Measurements from ENCODE around the gene FHL2.
"Not testable (repeated sequence)": the region's sequence is repeated elsewhere in the genome, so short reads cannot be mapped to it uniquely, and the experiment has no call there.

FHL2 gene

DNA sequence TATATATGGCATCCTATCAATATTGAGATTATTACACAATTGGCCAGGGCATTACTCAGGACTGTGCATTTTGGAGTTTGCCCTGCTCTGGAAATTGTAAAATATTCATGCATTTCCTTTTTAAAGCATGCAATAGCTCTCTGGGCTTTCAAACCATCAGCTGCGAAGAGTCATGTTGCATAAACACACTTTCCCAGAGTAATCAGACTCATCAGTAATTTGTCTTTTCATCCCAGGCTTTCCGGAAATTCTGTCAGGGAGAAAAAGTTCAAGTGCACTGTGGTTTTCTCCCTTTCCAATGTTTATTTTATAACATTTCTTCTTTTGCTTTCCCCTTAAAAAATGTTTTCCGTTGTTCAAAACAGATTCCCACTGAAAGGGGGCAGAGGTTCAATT lies 38.9 kb upstream of the FHL2 start:
- 93% methylated on average over 3 of the region's 3 CpGs for WGBS
- H3K36me3 ChIP-seq (ENCODE audit: insufficient read depth, low read length), result no peaks in the 10 kb centered on the region
- H3K4me3 ChIP-seq (ENCODE audit: low read length), result no peak overlapping the region
- H3K4me1 ChIP-seq (ENCODE audit: insufficient read depth, low read length), result peaks cover 7% of the 10 kb centered on the region; the same call in 1 of the 2 replicates
- no peak overlapping the region for H3K9ac ChIP-seq (ENCODE audit: low read depth, low read length)
- no peaks in the 10 kb centered on the region for H3K27me3 ChIP-seq (ENCODE audit: insufficient read depth, low read length)
- H3K27ac ChIP-seq (ENCODE audit: low read depth, low read length), result no peak overlapping the region
- no peaks in the 10 kb centered on the region for H3K9me3 ChIP-seq (ENCODE audit: insufficient read depth, low read depth, low read length)

DNA sequence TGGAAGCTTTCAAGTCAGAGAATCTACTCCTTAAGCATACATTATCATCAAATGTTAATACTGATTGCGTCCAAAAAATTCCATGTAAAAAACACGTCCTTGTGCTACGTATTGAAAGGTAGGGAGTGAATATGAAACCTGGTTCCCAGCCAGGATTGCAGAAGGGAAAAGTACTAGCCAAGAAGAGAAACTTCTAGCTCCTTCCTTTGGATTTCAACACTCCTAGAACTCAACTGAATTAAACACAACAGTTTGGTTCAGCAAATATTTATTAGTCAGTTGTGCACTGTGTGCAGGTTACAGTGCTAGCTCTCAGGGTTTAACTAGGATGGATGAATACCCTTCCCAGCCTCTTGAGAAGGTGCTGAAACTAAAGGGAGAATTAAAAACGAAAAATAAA lies 33.9 kb upstream of the FHL2 start:
- Histone ChIP-seq H3K9me3 (ENCODE audit: insufficient read depth, low read depth, low read length) (no peaks in the 10 kb centered on the region), H3K9ac (ENCODE audit: low read depth, low read length) (no peak overlapping the region), H3K27ac (ENCODE audit: low read depth, low read length) (no peak overlapping the region), H3K36me3 (ENCODE audit: insufficient read depth, low read length) (no peaks in the 10 kb centered on the region), H3K4me3 (ENCODE audit: low read length) (no peak overlapping the region), H3K27me3 (ENCODE audit: insufficient read depth, low read length) (no peaks in the 10 kb centered on the region), H3K4me1 (ENCODE audit: insufficient read depth, low read length) (0 out of 2 replicates have a peak, but pooled peaks cover 5% of the 10 kb centered on the region)
- 90% methylated on average over 4 of the region's 4 CpGs for WGBS

DNA sequence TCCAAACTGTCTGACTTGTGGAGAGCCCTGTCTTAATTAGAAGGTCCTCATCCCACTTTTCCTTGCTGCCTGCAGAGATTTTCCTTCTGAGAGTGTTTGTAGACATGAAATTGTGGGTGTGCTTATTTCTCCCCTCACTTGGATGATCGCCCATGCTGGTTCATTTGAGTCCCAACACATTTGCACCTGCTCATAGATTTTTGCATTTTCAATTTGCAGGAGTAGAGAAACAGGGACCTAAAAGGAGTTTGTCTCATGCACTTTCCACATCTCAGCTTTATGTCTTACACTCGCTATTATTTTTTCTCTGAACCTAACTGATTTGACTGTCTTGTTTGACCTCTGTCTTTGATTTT lies 33.2 kb upstream of the FHL2 start:
- Histone ChIP-seq H3K4me3 (ENCODE audit: low read length) (no peak overlapping the region), H3K4me1 (ENCODE audit: insufficient read depth, low read length) (peaks cover 10% of the 10 kb centered on the region), H3K27ac (ENCODE audit: low read depth, low read length) (no peak overlapping the region), H3K9ac (ENCODE audit: low read depth, low read length) (no peak overlapping the region), H3K27me3 (ENCODE audit: insufficient read depth, low read length) (no peaks in the 10 kb centered on the region), H3K9me3 (ENCODE audit: insufficient read depth, low read depth, low read length) (no peaks in the 10 kb centered on the region), H3K36me3 (ENCODE audit: insufficient read depth, low read length) (no peaks in the 10 kb centered on the region)
- WGBS, result 88% methylated on average over 2 of the region's 2 CpGs

DNA sequence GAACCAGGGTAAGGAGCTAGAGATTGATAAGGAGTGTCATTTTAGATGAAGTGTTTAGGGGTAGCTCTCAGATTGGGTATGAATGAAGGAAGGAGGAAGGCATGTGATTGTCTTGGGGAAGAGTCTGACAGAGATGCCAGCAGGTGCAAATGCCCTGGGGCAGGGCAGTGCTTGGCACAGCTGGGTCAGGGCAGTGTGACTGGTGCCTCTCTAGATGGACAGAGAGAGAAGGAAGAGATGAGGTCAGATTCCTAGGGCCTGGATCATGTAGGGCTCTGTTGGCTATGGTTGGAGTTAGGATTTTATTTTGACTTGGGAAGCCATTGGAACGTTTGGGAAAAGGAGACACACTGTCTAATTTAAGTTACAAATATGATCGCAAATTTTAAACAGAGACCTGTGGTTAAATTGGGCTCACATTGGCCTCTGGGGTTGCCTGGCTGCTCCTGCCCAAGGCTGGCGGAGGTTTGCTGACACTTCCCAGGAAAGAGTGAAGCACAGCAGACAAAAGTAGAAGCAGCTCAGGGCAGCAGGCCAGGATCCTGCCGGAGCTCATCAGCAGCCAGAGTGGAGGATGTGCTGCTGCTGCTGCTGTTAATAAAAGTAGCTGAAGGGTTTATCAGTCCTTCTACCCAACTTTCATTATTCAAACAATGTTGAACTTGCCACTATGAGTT lies 32.7 kb upstream of the FHL2 start:
- no peaks in the 10 kb centered on the region for H3K36me3 ChIP-seq (ENCODE audit: insufficient read depth, low read length)
- H3K9ac ChIP-seq (ENCODE audit: low read depth, low read length), result no peak overlapping the region
- H3K4me1 ChIP-seq (ENCODE audit: insufficient read depth, low read length), result peaks cover 15% of the 10 kb centered on the region
- H3K27me3 ChIP-seq (ENCODE audit: insufficient read depth, low read length), result no peaks in the 10 kb centered on the region
- no peaks in the 10 kb centered on the region for H3K9me3 ChIP-seq (ENCODE audit: insufficient read depth, low read depth, low read length)
- H3K27ac ChIP-seq (ENCODE audit: low read depth, low read length), result no peak overlapping the region
- 94% methylated on average over 4 of the region's 4 CpGs for WGBS
- no peak overlapping the region for H3K4me3 ChIP-seq (ENCODE audit: low read length)

DNA sequence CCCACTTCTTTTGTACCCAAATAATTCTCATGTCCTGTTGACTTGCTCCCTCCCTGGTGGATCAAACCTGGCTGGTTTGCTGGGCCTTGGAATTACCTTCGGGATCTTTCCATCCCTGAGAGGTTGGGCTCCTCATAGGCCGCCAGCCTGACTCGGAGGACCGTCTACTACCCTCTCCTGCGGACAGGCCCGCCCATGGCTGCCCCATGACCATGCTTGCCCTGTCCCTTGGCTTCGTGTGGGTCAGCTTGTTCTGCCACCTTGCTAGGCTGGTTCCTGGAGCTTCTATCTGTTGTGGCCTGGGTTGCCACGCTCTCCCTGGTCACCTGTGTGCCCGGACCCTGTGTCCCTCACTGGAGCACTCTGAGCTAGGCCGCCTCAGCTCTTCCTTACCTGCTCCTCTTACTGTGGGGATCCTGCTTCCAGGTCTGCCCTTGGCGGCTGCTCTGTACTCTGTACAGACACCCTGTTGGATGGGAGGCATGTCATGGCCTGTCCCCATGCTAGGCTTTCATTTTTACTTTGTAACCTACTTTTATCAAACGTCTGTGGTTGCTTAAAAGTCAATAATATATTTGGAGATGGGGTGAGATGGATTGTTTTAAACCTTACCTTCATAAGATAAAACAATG lies 29.7 kb upstream of the FHL2 start:
- Histone ChIP-seq H3K4me3 (ENCODE audit: low read length) (no peak overlapping the region), H3K27me3 (ENCODE audit: insufficient read depth, low read length) (no peaks in the 10 kb centered on the region), H3K27ac (ENCODE audit: low read depth, low read length) (peak overlapping the region; percentile 74; the same call in 1 of the 2 replicates), H3K9ac (ENCODE audit: low read depth, low read length) (no peak overlapping the region), H3K36me3 (ENCODE audit: insufficient read depth, low read length) (no peaks in the 10 kb centered on the region), H3K4me1 (ENCODE audit: insufficient read depth, low read length) (peaks cover 21% of the 10 kb centered on the region), H3K9me3 (ENCODE audit: insufficient read depth, low read depth, low read length) (no peaks in the 10 kb centered on the region)
- WGBS, result 93% methylated on average over 11 of the region's 12 CpGs

DNA sequence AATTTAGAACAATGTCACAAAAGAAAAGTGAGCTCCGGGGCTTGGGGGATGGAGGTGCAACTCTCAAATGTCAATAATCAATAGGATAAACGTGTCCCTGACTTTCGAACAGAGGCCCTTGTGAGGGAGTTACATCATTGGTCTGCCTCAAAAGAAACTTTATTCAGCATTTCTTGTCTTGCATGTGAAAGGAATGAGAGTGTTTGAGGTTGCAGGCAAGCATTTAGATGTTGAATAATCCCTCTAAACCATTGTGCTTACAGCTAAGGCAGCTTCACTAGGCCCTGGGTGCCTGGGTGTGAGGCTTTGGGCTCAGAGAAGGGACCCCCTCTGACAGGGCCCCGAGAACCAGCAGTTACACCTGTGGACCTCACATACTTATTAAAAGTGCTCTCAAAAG lies 28.6 kb upstream of the FHL2 start:
- H3K4me1 ChIP-seq (ENCODE audit: insufficient read depth, low read length), result peaks cover 21% of the 10 kb centered on the region
- WGBS, result 27% methylated on average over 4 of the region's 4 CpGs
- no peaks in the 10 kb centered on the region for H3K9me3 ChIP-seq (ENCODE audit: insufficient read depth, low read depth, low read length)
- no peaks in the 10 kb centered on the region for H3K27me3 ChIP-seq (ENCODE audit: insufficient read depth, low read length)
- no peaks in the 10 kb centered on the region for H3K36me3 ChIP-seq (ENCODE audit: insufficient read depth, low read length)
- no peak overlapping the region for H3K9ac ChIP-seq (ENCODE audit: low read depth, low read length)
- H3K27ac ChIP-seq (ENCODE audit: low read depth, low read length), result peak overlapping the region; percentile 74; the same call in 1 of the 2 replicates
- H3K4me3 ChIP-seq (ENCODE audit: low read length), result no peak overlapping the region

DNA sequence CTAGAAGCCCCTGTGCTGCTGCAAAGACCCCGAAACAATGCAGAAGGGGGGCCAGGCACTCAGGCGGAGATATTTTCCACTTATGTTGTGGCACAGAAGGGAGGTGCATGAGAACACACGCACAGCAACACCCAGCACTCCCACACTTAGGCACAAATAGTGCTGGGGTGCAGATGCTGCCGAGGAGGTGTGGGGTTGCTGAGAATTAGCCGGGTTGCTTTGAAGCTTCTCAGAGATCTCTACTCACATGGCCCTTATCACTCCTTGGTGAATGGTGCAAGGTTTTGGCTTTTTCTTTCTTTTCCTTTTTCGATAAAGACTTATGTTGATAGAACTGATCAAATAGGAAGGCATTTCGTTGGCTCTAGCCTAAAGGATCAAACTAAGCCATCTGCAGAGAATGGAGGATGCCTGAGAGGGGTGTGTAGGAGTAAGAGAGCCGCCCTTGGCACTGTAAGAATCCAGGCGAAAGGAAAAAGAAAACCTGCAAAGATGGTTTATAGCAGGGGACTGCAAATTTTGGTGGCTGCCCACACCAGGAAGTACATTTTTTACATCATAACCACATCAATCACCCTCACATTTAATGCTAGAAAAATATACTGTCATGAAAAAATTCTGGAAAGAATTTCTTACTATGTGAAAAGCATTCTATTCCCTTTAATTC lies 27.9 kb upstream of the FHL2 start:
- Histone ChIP-seq H3K4me3 (ENCODE audit: low read length) (no peak overlapping the region), H3K9ac (ENCODE audit: low read depth, low read length) (no peak overlapping the region; the same call in 1 of the 2 replicates), H3K9me3 (ENCODE audit: insufficient read depth, low read depth, low read length) (no peaks in the 10 kb centered on the region), H3K36me3 (ENCODE audit: insufficient read depth, low read length) (no peaks in the 10 kb centered on the region), H3K27me3 (ENCODE audit: insufficient read depth, low read length) (no peaks in the 10 kb centered on the region), H3K4me1 (ENCODE audit: insufficient read depth, low read length) (peaks cover 21% of the 10 kb centered on the region), H3K27ac (ENCODE audit: low read depth, low read length) (peak overlapping the region; percentile 74; the same call in 1 of the 2 replicates)
- 79% methylated on average over 6 of the region's 9 CpGs for WGBS

DNA sequence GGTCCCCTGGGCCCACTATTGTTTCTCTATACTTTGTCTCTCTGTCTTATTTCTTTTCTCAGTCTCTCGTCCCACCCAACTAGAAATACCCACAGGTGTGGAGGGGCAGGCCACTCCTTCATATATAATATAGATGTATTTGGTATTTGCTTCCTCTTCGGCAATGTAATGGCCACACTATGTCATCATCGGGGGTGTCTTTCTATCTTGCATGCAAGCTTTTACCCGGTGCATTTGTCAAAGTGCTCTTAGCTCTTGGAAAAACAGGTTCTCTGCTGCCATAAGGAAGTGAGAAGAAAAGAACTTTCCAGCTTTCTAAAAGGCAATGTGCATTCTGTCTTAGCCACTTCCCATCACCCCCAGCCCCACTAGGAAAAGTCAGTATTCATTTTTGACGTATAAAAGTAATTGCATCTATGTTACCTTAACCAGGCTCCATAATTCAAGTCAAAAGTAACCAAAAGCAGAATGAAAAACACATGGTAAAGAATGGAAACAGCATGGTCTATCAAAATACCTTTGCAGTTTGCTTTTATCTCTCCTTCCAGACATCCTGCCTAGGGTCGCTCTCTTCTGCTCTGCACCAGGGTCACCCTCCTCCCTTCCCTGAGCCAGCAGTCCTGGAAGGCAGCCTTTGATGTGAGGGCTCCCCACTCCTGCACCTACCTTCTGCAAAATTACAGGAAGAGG lies 27.2 kb upstream of the FHL2 start:
- 72% methylated on average over 5 of the region's 6 CpGs for WGBS
- Histone ChIP-seq H3K27me3 (ENCODE audit: insufficient read depth, low read length) (no peaks in the 10 kb centered on the region), H3K4me3 (ENCODE audit: low read length) (no peak overlapping the region)

DNA sequence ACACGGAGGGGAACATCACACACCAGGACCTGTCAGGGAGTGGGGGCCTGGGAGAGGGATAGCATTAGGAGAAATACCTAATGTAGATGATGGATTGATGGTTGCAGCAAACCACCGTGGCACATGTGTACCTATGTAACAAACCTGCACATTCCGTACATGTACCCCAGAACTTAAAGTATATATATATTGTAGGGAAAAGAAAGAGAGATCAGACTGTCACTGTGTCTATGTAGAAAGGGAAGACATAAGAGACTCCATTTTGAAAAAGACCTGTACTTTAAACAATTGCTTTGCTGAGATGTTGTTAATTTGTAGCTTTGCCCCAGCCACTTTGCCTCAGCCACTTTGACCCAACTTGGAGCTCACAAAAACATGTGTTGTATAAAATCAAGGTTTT lies 26.0 kb upstream of the FHL2 start:
- not testable (repeated sequence) for H3K36me3 ChIP-seq (ENCODE audit: insufficient read depth, low read length); H3K27me3 ChIP-seq (ENCODE audit: insufficient read depth, low read length); H3K4me3 ChIP-seq (ENCODE audit: low read length); H3K9ac ChIP-seq (ENCODE audit: low read depth, low read length); H3K27ac ChIP-seq (ENCODE audit: low read depth, low read length); H3K9me3 ChIP-seq (ENCODE audit: insufficient read depth, low read depth, low read length)
- peaks cover 21% of the 10 kb centered on the region for H3K4me1 ChIP-seq (ENCODE audit: insufficient read depth, low read length)
- WGBS, result 100% methylated on average over 1 of the region's 3 CpGs

More for the DNA sequence above, 27.2 kb upstream of the FHL2 start:
- H3K4me1 ChIP-seq (ENCODE audit: insufficient read depth, low read length), result peaks cover 21% of the 10 kb centered on the region
- no peaks in the 10 kb centered on the region for H3K36me3 ChIP-seq (ENCODE audit: insufficient read depth, low read length)
- H3K9ac ChIP-seq (ENCODE audit: low read depth, low read length), result no peak overlapping the region
- no peak overlapping the region for H3K27ac ChIP-seq (ENCODE audit: low read depth, low read length)
- H3K9me3 ChIP-seq (ENCODE audit: insufficient read depth, low read depth, low read length), result no peaks in the 10 kb centered on the region

DNA sequence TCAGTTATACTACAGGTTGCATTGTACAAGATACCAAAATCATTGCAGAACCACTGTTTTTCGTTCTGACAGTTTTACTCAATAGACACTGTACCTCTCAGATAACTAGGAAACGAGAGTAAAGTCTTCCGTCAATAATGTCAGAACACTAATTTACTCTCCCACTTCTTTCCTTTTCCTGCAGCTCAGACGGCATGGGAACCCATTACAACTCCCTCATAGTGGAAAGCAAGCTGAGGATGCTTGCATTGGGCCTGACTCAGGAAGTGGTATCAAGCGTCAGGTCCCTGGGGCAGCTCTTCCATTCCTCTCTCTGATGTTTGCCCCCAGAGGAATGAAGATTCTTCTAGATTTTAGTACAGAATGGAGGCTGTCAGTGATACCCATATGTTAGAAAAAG lies 23.9 kb upstream of the FHL2 start:
- H3K27ac ChIP-seq (ENCODE audit: low read depth, low read length), result no peak overlapping the region
- WGBS, result 92% methylated on average over 5 of the region's 5 CpGs

DNA sequence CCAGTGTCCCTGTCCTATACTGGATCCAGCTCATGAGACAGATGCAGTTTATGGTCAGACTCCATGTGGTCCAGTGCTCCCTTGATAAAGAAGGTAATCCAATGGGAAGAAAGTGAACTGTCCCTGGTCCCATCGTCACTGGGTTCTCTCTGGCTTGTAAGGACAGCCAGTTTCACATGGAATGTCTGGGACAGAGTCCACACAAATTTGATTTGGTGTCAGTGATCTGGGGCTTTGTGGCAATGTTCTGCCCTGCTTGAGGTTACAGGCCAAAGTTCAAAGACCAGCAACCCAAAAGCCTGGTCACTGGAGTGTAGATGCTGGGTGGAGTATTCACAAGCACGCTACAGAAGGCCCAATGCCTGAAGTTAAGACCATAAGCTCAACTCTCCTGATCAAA lies 22.2 kb upstream of the FHL2 start:
- H3K4me3 ChIP-seq (ENCODE audit: low read length), result no peak overlapping the region
- no peaks in the 10 kb centered on the region for H3K9me3 ChIP-seq (ENCODE audit: insufficient read depth, low read depth, low read length)
- no peak overlapping the region for H3K9ac ChIP-seq (ENCODE audit: low read depth, low read length)
- H3K27ac ChIP-seq (ENCODE audit: low read depth, low read length), result no peak overlapping the region
- H3K4me1 ChIP-seq (ENCODE audit: insufficient read depth, low read length), result peaks cover 1% of the 10 kb centered on the region; the same call in 1 of the 2 replicates
- H3K36me3 ChIP-seq (ENCODE audit: insufficient read depth, low read length), result no peaks in the 10 kb centered on the region
- H3K27me3 ChIP-seq (ENCODE audit: insufficient read depth, low read length), result no peaks in the 10 kb centered on the region
- WGBS, result 96% methylated on average over 2 of the region's 2 CpGs

More for the DNA sequence above, 23.9 kb upstream of the FHL2 start:
- Histone ChIP-seq H3K27me3 (ENCODE audit: insufficient read depth, low read length) (no peaks in the 10 kb centered on the region), H3K9ac (ENCODE audit: low read depth, low read length) (no peak overlapping the region), H3K4me3 (ENCODE audit: low read length) (no peak overlapping the region), H3K36me3 (ENCODE audit: insufficient read depth, low read length) (no peaks in the 10 kb centered on the region), H3K4me1 (ENCODE audit: insufficient read depth, low read length) (peaks cover 17% of the 10 kb centered on the region), H3K9me3 (ENCODE audit: insufficient read depth, low read depth, low read length) (no peaks in the 10 kb centered on the region)

Measured in HUES64 (cell line).